ENCODE measurements around the gene FBXO28. TPM values are rescaled to one million over a fixed set of nuclear protein-coding genes. Genes with fewer than 3 reads are reported as not detected.

Gene FBXO28
- total RNA-seq, 1 experiment from 2014 or later: 82.6 TPM

DNA sequence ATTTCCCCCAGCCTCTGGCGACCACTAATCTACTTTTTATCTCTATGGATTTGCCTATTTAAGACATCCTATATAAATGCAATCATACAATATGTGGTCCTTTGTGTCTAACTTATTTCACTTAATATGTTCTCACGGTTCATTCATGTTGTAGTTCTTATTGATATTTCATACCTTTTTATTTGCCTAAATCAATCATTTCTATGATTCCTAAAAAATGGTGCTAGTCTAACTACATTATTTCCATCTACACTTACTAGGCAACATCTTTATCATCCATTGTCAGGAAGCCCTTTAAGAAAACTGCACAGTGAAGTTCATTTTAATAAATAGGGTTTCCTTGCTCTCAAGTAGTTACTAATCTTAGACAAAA is 380 bp upstream of the FBXO28 start:
- intact Hi-C loops (cut with micrococcal nuclease): loop anchor here (10.0 kb wide), 2 partner anchors 299 to 409 kb away; no protein-coding TSS in a partner anchor
- ChIA-PET POLR2A (ENCODE audit: unreplicated experiment) (no interaction called here), CTCF (no interaction called here)
- peak overlapping the region; percentile 77 for H2AFZ ChIP-seq (ENCODE audit: low read length)
- no peak for DNase-seq
- H3K4me3 ChIP-seq (ENCODE audit: low read length): peak overlapping the region; percentile 91
- no peaks in the 10 kb centered on the region for H3K27me3 ChIP-seq (ENCODE audit: low read length)
- H3K36me3 ChIP-seq (ENCODE audit: low read depth, low read length): peaks cover 6% of the 10 kb centered on the region; the same call in 1 of the 2 replicates
- H3K9me3 ChIP-seq (ENCODE audit: low read length): no peaks in the 10 kb centered on the region
- peaks cover 51% of the 10 kb centered on the region for H3K79me2 ChIP-seq (ENCODE audit: low read length)
- BruUV-seq (replicated peaks): TSS peak; percentile 90
- no peak for TF ChIP-seq EZH2phosphoT487 (IDR thresholded peaks at IDR 0.05; ENCODE audit: borderline replicate concordance, low read length)
- no peak overlapping the region for H3K27ac ChIP-seq (ENCODE audit: low read length)
- no peaks in the 10 kb centered on the region for H3F3A ChIP-seq (ENCODE audit: low read length, unreplicated experiment)
- H3K9me2 ChIP-seq (replicated peaks; ENCODE audit: low read length): no peaks in the 10 kb centered on the region
- peaks cover 26% of the 10 kb centered on the region for H3K4me1 ChIP-seq (ENCODE audit: insufficient read depth, low read length)
- peak overlapping the region; percentile 93 for H3K9ac ChIP-seq (ENCODE audit: low read length)
- no peak for ATAC-seq
- peak overlapping the region; percentile 83 for H3K4me2 ChIP-seq (ENCODE audit: low read length)
- peaks cover 13% of the 10 kb centered on the region for H4K20me1 ChIP-seq (ENCODE audit: low read length)

DNA sequence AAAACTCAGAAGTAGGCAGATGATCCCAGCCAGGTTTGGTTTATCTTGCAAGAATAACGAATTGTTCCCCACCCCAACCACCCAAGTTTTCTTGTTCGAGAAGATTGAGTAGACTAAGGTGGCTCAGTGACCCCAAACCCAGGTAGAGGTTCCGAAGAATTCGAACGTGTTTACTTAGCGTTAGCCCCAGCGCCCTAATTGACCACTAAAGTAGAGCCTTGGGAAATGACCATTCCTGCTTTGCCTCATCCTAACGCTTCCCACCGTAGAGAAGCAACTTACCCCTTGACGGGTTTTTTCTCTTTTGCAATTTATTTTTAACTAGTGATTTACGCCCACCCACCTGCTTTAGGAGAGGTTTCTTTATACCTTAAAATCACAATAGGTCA is 870 bp downstream of the FBXO28 start:
- Histone ChIP-seq H3F3A (ENCODE audit: low read length, unreplicated experiment) (no peaks in the 10 kb centered on the region), H2AFZ (ENCODE audit: low read length) (peak overlapping the region; percentile 77), H3K27ac (ENCODE audit: low read length) (peak overlapping the region; percentile 48), H3K9me3 (ENCODE audit: low read length) (no peaks in the 10 kb centered on the region), H3K4me3 (ENCODE audit: low read length) (peak overlapping the region; percentile 91), H3K4me2 (ENCODE audit: low read length) (peak overlapping the region; percentile 83), H3K79me2 (ENCODE audit: low read length) (peaks cover 62% of the 10 kb centered on the region), H4K20me1 (ENCODE audit: low read length) (peaks cover 16% of the 10 kb centered on the region), H3K4me1 (ENCODE audit: insufficient read depth, low read length) (peaks cover 26% of the 10 kb centered on the region), H3K9me2 (replicated peaks; ENCODE audit: low read length) (no peaks in the 10 kb centered on the region), H3K27me3 (ENCODE audit: low read length) (no peaks in the 10 kb centered on the region), H3K36me3 (ENCODE audit: low read depth, low read length) (peaks cover 8% of the 10 kb centered on the region; the same call in 1 of the 2 replicates), H3K9ac (ENCODE audit: low read length) (peak overlapping the region; percentile 93)
- DNase-seq: peak; percentile 27
- BruUV-seq (replicated peaks): TSS peak; percentile 41
- TF ChIP-seq EZH2 (IDR thresholded peaks at IDR 0.05; ENCODE audit: low read length, unreplicated experiment) (no peak), EZH2phosphoT487 (IDR thresholded peaks at IDR 0.05; ENCODE audit: borderline replicate concordance, low read length) (no peak)
- TF ChIP-seq, protein P1, sequence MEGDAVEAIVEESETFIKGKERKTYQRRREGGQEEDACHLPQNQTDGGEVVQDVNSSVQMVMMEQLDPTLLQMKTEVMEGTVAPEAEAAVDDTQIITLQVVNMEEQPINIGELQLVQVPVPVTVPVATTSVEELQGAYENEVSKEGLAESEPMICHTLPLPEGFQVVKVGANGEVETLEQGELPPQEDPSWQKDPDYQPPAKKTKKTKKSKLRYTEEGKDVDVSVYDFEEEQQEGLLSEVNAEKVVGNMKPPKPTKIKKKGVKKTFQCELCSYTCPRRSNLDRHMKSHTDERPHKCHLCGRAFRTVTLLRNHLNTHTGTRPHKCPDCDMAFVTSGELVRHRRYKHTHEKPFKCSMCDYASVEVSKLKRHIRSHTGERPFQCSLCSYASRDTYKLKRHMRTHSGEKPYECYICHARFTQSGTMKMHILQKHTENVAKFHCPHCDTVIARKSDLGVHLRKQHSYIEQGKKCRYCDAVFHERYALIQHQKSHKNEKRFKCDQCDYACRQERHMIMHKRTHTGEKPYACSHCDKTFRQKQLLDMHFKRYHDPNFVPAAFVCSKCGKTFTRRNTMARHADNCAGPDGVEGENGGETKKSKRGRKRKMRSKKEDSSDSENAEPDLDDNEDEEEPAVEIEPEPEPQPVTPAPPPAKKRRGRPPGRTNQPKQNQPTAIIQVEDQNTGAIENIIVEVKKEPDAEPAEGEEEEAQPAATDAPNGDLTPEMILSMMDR (conservative IDR thresholded peaks at IDR 0.05; ENCODE audit: low read depth, low read length): no peak
- ChIA-PET CTCF (interaction anchor here (0.6 to 1.8 kb wide), 3 partner anchors 76 to 808 kb away, joined by 3 to 9 read pairs (median 5); no protein-coding TSS in a partner anchor), POLR2A (ENCODE audit: unreplicated experiment) (interaction anchor here (0.5 kb wide), 1 partner anchor 67 kb away, joined by 4 read pairs; no protein-coding TSS in a partner anchor)
- intact Hi-C loops (cut with micrococcal nuclease): loop anchor here (2.0 to 10.0 kb wide), 5 partner anchors 48 to 410 kb away; partner anchors contain the start of gene DEGS1
- ATAC-seq: peak; percentile 8

DNA sequence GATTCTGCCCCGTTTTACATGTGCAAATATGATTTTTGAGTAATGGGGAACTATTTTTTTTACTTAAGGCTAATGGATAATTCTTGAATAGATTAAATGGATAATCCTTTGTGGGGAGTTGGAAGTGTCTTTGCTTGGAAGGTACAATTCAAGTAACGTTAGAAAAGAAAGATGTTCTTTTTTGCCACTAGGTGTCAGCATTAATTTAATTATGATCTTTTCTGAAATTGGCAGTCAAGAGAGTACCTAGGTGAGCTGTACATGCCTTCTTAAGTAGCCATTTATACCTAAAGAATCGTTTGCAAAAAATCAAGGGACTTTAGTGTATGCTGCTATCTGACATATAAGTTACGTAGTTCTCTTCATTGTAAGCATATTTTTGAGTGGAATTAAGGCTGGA is 2.2 kb downstream of the FBXO28 start:
- Histone ChIP-seq H3K4me3 (ENCODE audit: low read length) (peak overlapping the region; percentile 91), H3F3A (ENCODE audit: low read length, unreplicated experiment) (no peaks in the 10 kb centered on the region), H3K9me2 (replicated peaks; ENCODE audit: low read length) (no peaks in the 10 kb centered on the region), H3K79me2 (ENCODE audit: low read length) (peaks cover 75% of the 10 kb centered on the region), H3K27ac (ENCODE audit: low read length) (no peak overlapping the region), H3K36me3 (ENCODE audit: low read depth, low read length) (peaks cover 12% of the 10 kb centered on the region; the same call in 1 of the 2 replicates), H3K9me3 (ENCODE audit: low read length) (no peaks in the 10 kb centered on the region), H3K9ac (ENCODE audit: low read length) (peak overlapping the region; percentile 93; the same call in 1 of the 2 replicates), H4K20me1 (ENCODE audit: low read length) (peaks cover 19% of the 10 kb centered on the region), H2AFZ (ENCODE audit: low read length) (no peak overlapping the region), H3K4me1 (ENCODE audit: insufficient read depth, low read length) (peaks cover 26% of the 10 kb centered on the region), H3K4me2 (ENCODE audit: low read length) (peak overlapping the region; percentile 83), H3K27me3 (ENCODE audit: low read length) (no peaks in the 10 kb centered on the region)
- TF ChIP-seq, protein P1 (conservative IDR thresholded peaks at IDR 0.05; ENCODE audit: low read depth, low read length): peak; percentile 87
- no peak for TF ChIP-seq EZH2 (IDR thresholded peaks at IDR 0.05; ENCODE audit: low read length, unreplicated experiment)
- CTCF ChIA-PET: interaction anchor here (0.6 to 1.8 kb wide), 6 partner anchors 37 to 806 kb away, joined by 3 to 9 read pairs (median 4); partner anchors contain the start of gene NVL
- BruUV-seq (replicated peaks): no TSS peak
- peak; percentile 42 for ATAC-seq
- POLR2A ChIA-PET (ENCODE audit: unreplicated experiment): no interaction called here
- DNase-seq: peak; percentile 82
- intact Hi-C loops (cut with micrococcal nuclease): loop anchor here (1.0 to 10.0 kb wide), 5 partner anchors 66 to 411 kb away; partner anchors contain the start of gene DEGS1
